ENCODE data around the gene STK4. TPM values are rescaled to one million over a fixed set of nuclear protein-coding genes. Genes with fewer than 3 reads are reported as not detected.
A peak's percentile ranks its signal among the peaks of the same experiment; 100 is the strongest.

STK4 gene
- total and polyA plus RNA-seq, 8 donors, result 25.0 to 63.7 (median 28.2) TPM

GRCh38 chr20:44956410-44956809 lies 9.9 kb upstream of the STK4 start:
- no peaks in the 10 kb centered on the region for H3K9me3 ChIP-seq
- H3K27me3 ChIP-seq, result no peaks in the 10 kb centered on the region
- H3K4me3 ChIP-seq, result no peak overlapping the region
- no peak overlapping the region for H3K27ac ChIP-seq
- H3K36me3 ChIP-seq, result peaks cover 0 to 56% of the 10 kb centered on the region in 2 donors
- no peak for DNase-seq
- TF ChIP-seq CTCF (IDR thresholded peaks at IDR 0.05), result no peak
- intact Hi-C loops (cut with DNase I), result no loop called here
- peaks cover 9 to 26% of the 10 kb centered on the region in 2 donors for H3K4me1 ChIP-seq
- no peak for ATAC-seq

GRCh38 chr20:44958276-44958675 lies 8.0 kb upstream of the STK4 start:
- DNase-seq (no peak), ATAC-seq (no peak)
- Histone ChIP-seq H3K36me3 (peaks cover 0 to 37% of the 10 kb centered on the region in 2 donors), H3K27ac (no peak overlapping the region), H3K27me3 (no peaks in the 10 kb centered on the region), H3K4me3 (no peak overlapping the region), H3K4me1 (peaks cover 9 to 26% of the 10 kb centered on the region in 2 donors), H3K9me3 (no peaks in the 10 kb centered on the region)
- intact Hi-C loops (cut with DNase I), result no loop called here
- TF ChIP-seq CTCF (IDR thresholded peaks at IDR 0.05), result no peak

GRCh38 chr20:44959082-44959637 lies 7.2 kb upstream of the STK4 start:
- peak overlapping the region in 1 of 2 donors; percentile 81 for H3K27ac ChIP-seq
- ATAC-seq (no peak), DNase-seq (peak in 1 of 4 donors; percentile 18)
- no peaks in the 10 kb centered on the region for H3K9me3 ChIP-seq
- TF ChIP-seq CTCF (IDR thresholded peaks at IDR 0.05), result no peak
- no peaks in the 10 kb centered on the region for H3K27me3 ChIP-seq
- peaks cover 9 to 26% of the 10 kb centered on the region in 2 donors for H3K4me1 ChIP-seq
- H3K36me3 ChIP-seq, result peaks cover 0 to 28% of the 10 kb centered on the region in 2 donors
- H3K4me3 ChIP-seq, result peak overlapping the region; percentile 72 to 94
- intact Hi-C loops (cut with DNase I), result no loop called here

GRCh38 chr20:44959638-44960102 lies 6.6 kb upstream of the STK4 start:
- peak overlapping the region; percentile 72 to 94 for H3K4me3 ChIP-seq
- H3K36me3 ChIP-seq, result peaks cover 0 to 23% of the 10 kb centered on the region in 2 donors
- peak in 1 of 4 donors; percentile 33 for DNase-seq
- TF ChIP-seq CTCF (IDR thresholded peaks at IDR 0.05), result no peak
- peak; percentile 60 for ATAC-seq
- H3K27me3 ChIP-seq, result no peaks in the 10 kb centered on the region
- H3K9me3 ChIP-seq, result no peaks in the 10 kb centered on the region
- peaks cover 9 to 26% of the 10 kb centered on the region in 2 donors for H3K4me1 ChIP-seq
- intact Hi-C loops (cut with DNase I), result no loop called here
- H3K27ac ChIP-seq, result peak overlapping the region; percentile 79 to 81

GRCh38 chr20:44960103-44960852 lies 6.0 kb upstream of the STK4 start, which contains the start of gene TOMM34:
Gene TOMM34 (minus strand): TSS chr20:44960397. CDS start chr20:44960333, 64 bp downstream.
- Histone ChIP-seq H3K36me3 (peaks cover 0 to 17% of the 10 kb centered on the region in 2 donors), H3K4me3 (peak within 1 kb of the TSS; percentile 72 to 94), H3K27ac (peak within 1 kb of the TSS; percentile 79 to 81), H3K27me3 (no peaks in the 10 kb centered on the region), H3K4me1 (peaks cover 9 to 26% of the 10 kb centered on the region in 2 donors), H3K9me3 (no peaks in the 10 kb centered on the region)
- intact Hi-C loops (cut with DNase I), result no loop called here
- DNase-seq (peak; percentile 86 to 100 (median 96)), ATAC-seq (peak; percentile 99)
- TF ChIP-seq CTCF (IDR thresholded peaks at IDR 0.05), result no peak

All from left lung (tissue), 10 donors.